ENCODE results near the gene SPATA46. TPM values are rescaled to one million over a fixed set of nuclear protein-coding genes. Genes with fewer than 3 reads are reported as not detected.

SPATA46 gene
- total RNA-seq, 4 donors from 2014 or later = not detected

GRCh38 chr1:162361349-162361748 is 15.3 kb downstream of the SPATA46 start:
- intact Hi-C loops (cut with DNase I; ENCODE audit: low total_unique reads) = no loop called here
- Histone ChIP-seq H3K4me3 (no peak overlapping the region), H3K27ac (peak overlapping the region in 2 of 4 donors; percentile 19 to 56), H3K9me3 (no peaks in the 10 kb centered on the region), H3K27me3 (no peaks in the 10 kb centered on the region), H3K4me1 (peaks cover 0 to 7% (median 0%) of the 10 kb centered on the region in 4 donors), H3K36me3 (no peaks in the 10 kb centered on the region)
- 80 to 91% methylated on average over 5 of the region's 5 CpGs for WGBS, 2 donors (ENCODE audit: low coverage in 1 of 2)
- no peak for DNase-seq
- no peak for TF ChIP-seq CTCF (IDR thresholded peaks at IDR 0.05)
- no peak for TF ChIP-seq EP300 (IDR thresholded peaks at IDR 0.05; ENCODE audit: low read depth)
- TF ChIP-seq POLR2A (IDR thresholded peaks at IDR 0.05) = no peak
- no peak for TF ChIP-seq POLR2AphosphoS5 (IDR thresholded peaks at IDR 0.05)
- in situ Hi-C loops (cut with MboI; ENCODE audit: low pct_ligation_motif_present in 1 of 4, low pct_unique_long_range_greater_than_20kb in 1 of 4, low sequenced_read_pairs in 3 of 4) = no loop called here

- WGBS, 2 donors (ENCODE audit: low coverage in 1 of 2) = 92% methylated on average over 4 of the region's 4 CpGs; no CpG with 5 or more reads in 1 of the 2 donors
- Histone ChIP-seq H3K9me3 (no peaks in the 10 kb centered on the region), H3K4me1 (peaks cover 0 to 7% (median 0%) of the 10 kb centered on the region in 4 donors), H3K4me3 (no peak overlapping the region), H3K36me3 (no peaks in the 10 kb centered on the region), H3K27me3 (no peaks in the 10 kb centered on the region), H3K27ac (peak overlapping the region in 3 of 4 donors; percentile 6 to 56 (median 34))
- intact Hi-C loops (cut with DNase I; ENCODE audit: low total_unique reads) (no loop called here), in situ Hi-C loops (cut with MboI; ENCODE audit: low pct_ligation_motif_present in 1 of 4, low pct_unique_long_range_greater_than_20kb in 1 of 4, low sequenced_read_pairs in 3 of 4) (no loop called here)
- TF ChIP-seq CTCF (IDR thresholded peaks at IDR 0.05) = no peak
- no peak for TF ChIP-seq POLR2AphosphoS5 (IDR thresholded peaks at IDR 0.05)
- TF ChIP-seq POLR2A (IDR thresholded peaks at IDR 0.05) = no peak
- no peak for TF ChIP-seq EP300 (IDR thresholded peaks at IDR 0.05; ENCODE audit: low read depth)
- no peak for DNase-seq
These were observed 15.8 kb downstream of the SPATA46 start for GRCh38 chr1:162360874-162361260.

- intact Hi-C loops (cut with DNase I; ENCODE audit: low total_unique reads) (no loop called here), in situ Hi-C loops (cut with MboI; ENCODE audit: low pct_ligation_motif_present in 1 of 4, low pct_unique_long_range_greater_than_20kb in 1 of 4, low sequenced_read_pairs in 3 of 4) (no loop called here)
- Histone ChIP-seq H3K4me1 (peaks cover 0 to 7% (median 0%) of the 10 kb centered on the region in 4 donors), H3K27me3 (no peaks in the 10 kb centered on the region), H3K36me3 (no peaks in the 10 kb centered on the region), H3K4me3 (no peak overlapping the region), H3K27ac (peak overlapping the region; percentile 19 to 56 (median 34)), H3K9me3 (no peaks in the 10 kb centered on the region)
- TF ChIP-seq POLR2A (IDR thresholded peaks at IDR 0.05) (no peak), POLR2AphosphoS5 (IDR thresholded peaks at IDR 0.05) (no peak), EP300 (IDR thresholded peaks at IDR 0.05; ENCODE audit: low read depth) (no peak), CTCF (IDR thresholded peaks at IDR 0.05) (no peak)
- 86 to 100% methylated on average over 1 to 10 of the region's 10 CpGs for WGBS, 2 donors (ENCODE audit: low coverage in 1 of 2)
- no peak for DNase-seq
These were observed 16.3 kb downstream of the SPATA46 start for GRCh38 chr1:162360237-162360873.

- H3K36me3 ChIP-seq = no peaks in the 10 kb centered on the region
- H3K27me3 ChIP-seq = no peaks in the 10 kb centered on the region
- DNase-seq = no peak
- in situ Hi-C loops (cut with MboI; ENCODE audit: low pct_ligation_motif_present in 1 of 4, low pct_unique_long_range_greater_than_20kb in 1 of 4, low sequenced_read_pairs in 3 of 4) (no loop called here), intact Hi-C loops (cut with DNase I; ENCODE audit: low total_unique reads) (no loop called here)
- peaks cover 0 to 7% (median 0%) of the 10 kb centered on the region in 4 donors for H3K4me1 ChIP-seq
- H3K27ac ChIP-seq = peak overlapping the region; percentile 19 to 56 (median 34)
- no peak for TF ChIP-seq POLR2A (IDR thresholded peaks at IDR 0.05)
- TF ChIP-seq POLR2AphosphoS5 (IDR thresholded peaks at IDR 0.05) = no peak
- no peak for TF ChIP-seq CTCF (IDR thresholded peaks at IDR 0.05)
- TF ChIP-seq EP300 (IDR thresholded peaks at IDR 0.05; ENCODE audit: low read depth) = no peak
- H3K9me3 ChIP-seq = no peaks in the 10 kb centered on the region
- H3K4me3 ChIP-seq = no peak overlapping the region
- WGBS, 2 donors (ENCODE audit: low coverage in 1 of 2) = 80 to 83% methylated on average over 3 to 10 of the region's 10 CpGs
These were observed 17.0 kb downstream of the SPATA46 start for GRCh38 chr1:162359523-162360236.
